Mucosa of stomach (tissue), 1 donor: ENCODE data around the gene SLC22A16.

Source experiments
- H3K27me3 ChIP-seq: one replicate; pipeline ENCODE4 v1.7.0; 2013; ENCODE audit warnings: mild to moderate bottlenecking, low read length; ENCODE audit not compliant: control insufficient read depth, insufficient read depth
- H3K36me3 ChIP-seq: one replicate; pipeline ENCODE4 v1.7.0; 2013; ENCODE audit warnings: low read length; ENCODE audit not compliant: control insufficient read depth, insufficient read depth
- H3K4me1 ChIP-seq: one replicate; pipeline ENCODE4 v1.7.0; 2013; ENCODE audit warnings: mild to moderate bottlenecking, low read length; ENCODE audit not compliant: control insufficient read depth, insufficient read depth
- H3K4me3 ChIP-seq: one replicate; pipeline ENCODE4 v1.7.0; 2013; ENCODE audit warnings: low read length
- H3K9ac ChIP-seq: one replicate; pipeline ENCODE4 v1.7.0; 2013; ENCODE audit warnings: mild to moderate bottlenecking, low read length, moderate library complexity
- H3K9me3 ChIP-seq: one replicate; pipeline ENCODE4 v1.7.0; 2013; ENCODE audit warnings: mild to moderate bottlenecking, low read length, moderate library complexity; ENCODE audit not compliant: control insufficient read depth
- donor health status: Pancreatic carcinoma.

SLC22A16 gene

GRCh38 chr6:110486756-110487155, 10.3 kb upstream of the SLC22A16 start:
- Histone ChIP-seq H3K9ac (no peak overlapping the region), H3K4me1 (no peaks in the 10 kb centered on the region), H3K9me3 (no peaks in the 10 kb centered on the region), H3K4me3 (no peak overlapping the region), H3K27me3 (no peaks in the 10 kb centered on the region), H3K36me3 (no peaks in the 10 kb centered on the region)

DNA sequence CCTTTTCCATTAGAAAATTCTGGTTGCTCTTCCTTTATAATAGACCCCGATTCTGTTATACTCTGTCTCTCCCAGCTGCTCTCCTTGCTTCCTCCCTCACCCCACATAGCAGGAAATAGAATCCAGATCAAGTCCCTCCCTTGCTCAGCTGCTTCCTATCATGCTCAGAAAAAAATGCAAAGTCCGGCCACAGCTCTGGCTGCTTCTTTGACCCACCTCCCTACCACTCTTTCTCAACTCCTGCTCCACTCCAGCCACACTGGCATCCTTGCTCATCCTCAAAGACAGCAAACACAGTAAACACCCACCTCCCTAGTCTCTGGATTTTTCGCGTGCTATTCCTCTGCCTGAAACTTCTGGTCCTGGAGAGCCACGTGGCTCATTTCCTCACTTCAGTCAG, 9.1 kb upstream of the SLC22A16 start:
- no peaks in the 10 kb centered on the region for H3K27me3 ChIP-seq
- no peaks in the 10 kb centered on the region for H3K36me3 ChIP-seq
- no peaks in the 10 kb centered on the region for H3K9me3 ChIP-seq
- H3K4me3 ChIP-seq = no peak overlapping the region
- H3K4me1 ChIP-seq = no peaks in the 10 kb centered on the region
- no peak overlapping the region for H3K9ac ChIP-seq

- Histone ChIP-seq H3K4me3 (no peak overlapping the region), H3K27me3 (no peaks in the 10 kb centered on the region), H3K36me3 (no peaks in the 10 kb centered on the region), H3K9ac (no peak overlapping the region), H3K4me1 (no peaks in the 10 kb centered on the region), H3K9me3 (no peaks in the 10 kb centered on the region)
These were observed 7.9 kb upstream of the SLC22A16 start for GRCh38 chr6:110484321-110484720.

DNA sequence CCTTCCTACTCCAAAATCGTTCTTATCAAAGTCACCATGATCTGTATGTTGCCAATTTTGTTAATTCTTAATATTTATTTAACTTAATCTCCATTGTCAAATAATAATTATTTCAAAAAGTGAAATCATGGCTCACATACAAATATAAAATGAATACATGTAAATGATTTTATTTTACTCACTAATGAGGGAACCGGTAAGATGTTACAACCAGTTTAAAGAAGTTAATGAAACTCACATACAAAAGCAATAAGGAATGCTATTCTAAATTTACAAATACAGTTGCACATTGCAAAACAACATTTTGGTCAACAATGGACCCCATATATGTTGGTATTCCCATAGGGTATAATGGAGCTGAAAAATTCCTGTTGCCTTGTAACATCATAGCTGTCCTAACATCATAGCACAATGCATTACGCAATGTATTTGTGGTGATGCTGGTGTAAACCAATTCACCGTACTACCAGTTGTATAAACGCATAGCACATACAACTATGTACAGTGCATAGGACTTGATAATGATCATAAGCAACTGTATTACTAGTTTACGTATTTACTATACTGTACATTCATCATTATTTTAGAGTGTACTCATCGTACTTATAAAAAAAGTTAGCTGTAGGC, 6.5 kb upstream of the SLC22A16 start:
- Histone ChIP-seq H3K4me3 (no peak overlapping the region), H3K9ac (no peak overlapping the region), H3K36me3 (no peaks in the 10 kb centered on the region), H3K27me3 (no peaks in the 10 kb centered on the region), H3K4me1 (no peaks in the 10 kb centered on the region), H3K9me3 (no peaks in the 10 kb centered on the region)

- Histone ChIP-seq H3K27me3 (peaks cover 10% of the 10 kb centered on the region), H3K9me3 (no peaks in the 10 kb centered on the region), H3K36me3 (no peaks in the 10 kb centered on the region), H3K4me3 (no peak overlapping the region), H3K9ac (no peak overlapping the region), H3K4me1 (no peaks in the 10 kb centered on the region)
These were observed 4.7 kb upstream of the SLC22A16 start for GRCh38 chr6:110481081-110481480.

GRCh38 chr6:110475066-110475653, 1.3 kb downstream of the SLC22A16 start:
- H3K36me3 ChIP-seq = no peaks in the 10 kb centered on the region
- no peak overlapping the region for H3K9ac ChIP-seq
- H3K4me3 ChIP-seq = no peak overlapping the region
- H3K27me3 ChIP-seq = peaks cover 32% of the 10 kb centered on the region
- no peaks in the 10 kb centered on the region for H3K9me3 ChIP-seq
- no peaks in the 10 kb centered on the region for H3K4me1 ChIP-seq

GRCh38 chr6:110474500-110474899, 1.9 kb downstream of the SLC22A16 start:
- no peaks in the 10 kb centered on the region for H3K4me1 ChIP-seq
- H3K36me3 ChIP-seq = no peaks in the 10 kb centered on the region
- H3K27me3 ChIP-seq = peaks cover 32% of the 10 kb centered on the region
- H3K9me3 ChIP-seq = no peaks in the 10 kb centered on the region
- no peak overlapping the region for H3K4me3 ChIP-seq
- H3K9ac ChIP-seq = no peak overlapping the region

DNA sequence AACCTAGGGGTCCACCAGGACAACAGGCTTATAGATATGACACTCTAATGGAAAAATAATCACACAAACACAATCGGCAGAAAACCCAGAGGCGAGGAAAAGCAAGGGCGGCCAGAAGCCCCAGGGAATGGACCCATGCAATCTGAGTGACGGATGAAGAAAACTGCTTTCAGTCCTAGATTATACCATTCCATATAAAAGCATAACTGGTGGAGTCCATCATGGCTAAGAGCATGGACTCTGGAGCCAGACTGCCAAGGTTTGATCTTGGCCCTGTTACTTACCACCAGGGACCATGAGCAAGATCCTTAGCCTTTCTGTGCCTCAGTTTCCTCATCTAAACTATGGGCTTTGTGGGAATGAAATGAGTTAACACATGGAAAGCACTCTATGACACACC, 3.7 kb downstream of the SLC22A16 start:
- Histone ChIP-seq H3K4me3 (no peak overlapping the region), H3K9me3 (no peaks in the 10 kb centered on the region), H3K4me1 (no peaks in the 10 kb centered on the region), H3K9ac (no peak overlapping the region), H3K36me3 (no peaks in the 10 kb centered on the region), H3K27me3 (peaks cover 32% of the 10 kb centered on the region)

DNA sequence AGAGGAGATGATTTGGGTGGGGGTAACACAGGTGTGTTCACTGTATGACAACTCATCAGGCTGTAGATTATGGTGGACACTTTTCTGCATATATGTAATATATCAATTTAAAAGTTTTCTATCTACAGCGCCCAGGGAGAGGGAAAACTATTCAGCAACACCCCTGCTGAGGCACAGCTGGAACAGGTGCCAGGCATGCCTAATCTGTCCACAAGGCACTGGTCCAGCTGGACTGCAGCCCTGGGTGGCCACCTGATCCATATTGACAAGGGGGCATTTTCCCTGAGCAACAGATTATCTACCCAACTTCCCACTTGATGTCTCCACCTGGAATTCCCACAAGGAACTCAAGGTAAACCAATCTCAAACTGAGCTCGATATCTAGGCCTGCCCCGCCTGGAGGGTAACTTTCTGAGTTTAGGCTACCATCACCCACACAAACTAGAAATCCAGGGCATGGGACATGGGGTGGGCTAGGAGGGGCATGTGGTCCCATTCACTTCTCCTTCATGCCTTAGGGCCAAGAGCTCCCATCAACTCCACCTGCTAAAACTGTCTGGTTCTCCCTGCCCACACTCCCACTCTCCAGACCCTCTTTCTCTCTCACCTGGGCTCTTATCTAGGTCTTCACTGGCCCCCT, 4.6 kb downstream of the SLC22A16 start:
- no peaks in the 10 kb centered on the region for H3K4me1 ChIP-seq
- peaks cover 29% of the 10 kb centered on the region for H3K27me3 ChIP-seq
- no peaks in the 10 kb centered on the region for H3K36me3 ChIP-seq
- no peak overlapping the region for H3K4me3 ChIP-seq
- H3K9ac ChIP-seq = no peak overlapping the region
- H3K9me3 ChIP-seq = no peaks in the 10 kb centered on the region

DNA sequence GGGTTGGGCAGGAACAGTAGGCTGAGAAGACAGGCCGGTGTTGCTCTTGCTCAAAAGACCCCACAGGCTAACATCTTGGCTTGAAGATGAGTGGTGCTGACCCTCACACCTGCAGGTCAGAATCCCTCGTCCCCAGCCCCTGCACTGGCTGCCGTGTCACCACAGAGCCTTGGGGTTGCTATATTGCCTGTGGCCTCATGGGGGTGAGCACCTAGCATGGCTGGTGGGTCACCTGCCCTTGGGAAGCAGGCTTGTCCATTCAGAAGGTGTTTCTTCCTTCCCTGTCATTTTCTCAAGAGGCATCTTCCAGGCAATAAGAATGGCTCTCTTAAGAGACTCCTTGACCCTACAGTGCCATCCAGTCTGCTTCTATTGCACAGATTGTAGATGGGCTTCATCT, 7.7 kb downstream of the SLC22A16 start:
- Histone ChIP-seq H3K4me1 (no peaks in the 10 kb centered on the region), H3K9ac (no peak overlapping the region), H3K27me3 (no peaks in the 10 kb centered on the region), H3K4me3 (no peak overlapping the region), H3K36me3 (no peaks in the 10 kb centered on the region), H3K9me3 (no peaks in the 10 kb centered on the region)

GRCh38 chr6:110467566-110468140, 8.8 kb downstream of the SLC22A16 start:
- H3K27me3 ChIP-seq = no peaks in the 10 kb centered on the region
- H3K4me1 ChIP-seq = no peaks in the 10 kb centered on the region
- no peak overlapping the region for H3K4me3 ChIP-seq
- H3K36me3 ChIP-seq = no peaks in the 10 kb centered on the region
- H3K9me3 ChIP-seq = no peaks in the 10 kb centered on the region
- no peak overlapping the region for H3K9ac ChIP-seq

DNA sequence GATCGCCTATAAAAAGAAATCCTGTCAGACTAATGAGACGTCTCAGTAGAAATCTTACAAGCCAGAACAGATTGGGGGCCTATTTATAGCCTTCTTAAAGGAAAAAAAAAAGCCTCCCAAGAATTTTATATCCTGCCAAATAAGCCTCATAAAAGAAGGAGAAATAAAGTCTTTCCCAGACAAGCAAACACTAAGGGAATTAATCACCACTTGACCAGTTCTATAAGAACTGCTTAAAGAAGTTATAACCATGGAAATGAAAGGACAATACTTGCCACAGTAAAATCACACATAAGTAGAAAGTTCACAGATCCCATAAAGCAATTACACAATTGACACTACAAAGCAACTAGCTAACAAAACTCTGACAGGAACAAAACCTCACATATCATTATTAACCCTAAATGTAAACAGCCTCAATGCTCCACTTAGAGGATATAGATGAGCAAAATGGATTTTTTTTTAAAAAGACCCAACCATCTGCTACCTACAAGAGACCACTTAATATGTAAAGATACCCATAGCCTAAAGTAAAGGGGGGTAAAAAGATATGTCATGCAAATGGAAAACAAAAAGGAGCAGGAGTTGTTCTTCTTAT, 13.4 kb downstream of the SLC22A16 start:
- Histone ChIP-seq H3K9me3 (no peaks in the 10 kb centered on the region), H3K36me3 (no peaks in the 10 kb centered on the region), H3K9ac (no peak overlapping the region), H3K4me1 (no peaks in the 10 kb centered on the region), H3K4me3 (no peak overlapping the region), H3K27me3 (no peaks in the 10 kb centered on the region)
